ENCODE measurements around the gene PPP6R2. TPM values are rescaled to one million over a fixed set of nuclear protein-coding genes. Genes with fewer than 3 reads are reported as not detected.

PPP6R2 gene
- polyA plus RNA-seq, 1 donor: 46.9 TPM

- WGBS (ENCODE audit: insufficient coverage, low lambda C conversion rate): no CpG with 5 or more reads among the region's 12 CpGs
- DNase-seq: no peak
- peaks cover 15% of the 10 kb centered on the region for H3K4me1 ChIP-seq (ENCODE audit: control insufficient read depth, insufficient read depth, low read length)
- no peaks in the 10 kb centered on the region for H3K27me3 ChIP-seq (ENCODE audit: control insufficient read depth, insufficient read depth, low read length)
- H3K4me3 ChIP-seq (ENCODE audit: low read length): no peak overlapping the region
- H3K9me3 ChIP-seq (ENCODE audit: control insufficient read depth, low read depth, low read length): peaks cover 3% of the 10 kb centered on the region
- H3K27ac ChIP-seq (ENCODE audit: low read length): no peak overlapping the region
- peaks cover 4% of the 10 kb centered on the region for H3K36me3 ChIP-seq (ENCODE audit: control insufficient read depth, insufficient read depth, low read length)
Measured at GRCh38 chr22:50312371-50312770, 30.8 kb upstream of the PPP6R2 start.

GRCh38 chr22:50313021-50313420 is 30.1 kb upstream of the PPP6R2 start:
- DNase-seq: no peak
- H3K4me3 ChIP-seq (ENCODE audit: low read length): no peak overlapping the region
- no peaks in the 10 kb centered on the region for H3K27me3 ChIP-seq (ENCODE audit: control insufficient read depth, insufficient read depth, low read length)
- H3K27ac ChIP-seq (ENCODE audit: low read length): no peak overlapping the region
- H3K4me1 ChIP-seq (ENCODE audit: control insufficient read depth, insufficient read depth, low read length): peaks cover 12% of the 10 kb centered on the region
- peaks cover 4% of the 10 kb centered on the region for H3K36me3 ChIP-seq (ENCODE audit: control insufficient read depth, insufficient read depth, low read length)
- no CpG with 5 or more reads among the region's 7 CpGs for WGBS (ENCODE audit: insufficient coverage, low lambda C conversion rate)
- peaks cover 3% of the 10 kb centered on the region for H3K9me3 ChIP-seq (ENCODE audit: control insufficient read depth, low read depth, low read length)

- Histone ChIP-seq H3K27me3 (ENCODE audit: control insufficient read depth, insufficient read depth, low read length) (no peaks in the 10 kb centered on the region), H3K9me3 (ENCODE audit: control insufficient read depth, low read depth, low read length) (peaks cover 3% of the 10 kb centered on the region), H3K4me1 (ENCODE audit: control insufficient read depth, insufficient read depth, low read length) (peaks cover 9% of the 10 kb centered on the region), H3K36me3 (ENCODE audit: control insufficient read depth, insufficient read depth, low read length) (peaks cover 4% of the 10 kb centered on the region), H3K27ac (ENCODE audit: low read length) (no peak overlapping the region), H3K4me3 (ENCODE audit: low read length) (no peak overlapping the region)
- WGBS (ENCODE audit: insufficient coverage, low lambda C conversion rate): no CpG with 5 or more reads among the region's 17 CpGs
- DNase-seq: no peak
Measured at GRCh38 chr22:50313600-50313999, 29.5 kb upstream of the PPP6R2 start.

DNA sequence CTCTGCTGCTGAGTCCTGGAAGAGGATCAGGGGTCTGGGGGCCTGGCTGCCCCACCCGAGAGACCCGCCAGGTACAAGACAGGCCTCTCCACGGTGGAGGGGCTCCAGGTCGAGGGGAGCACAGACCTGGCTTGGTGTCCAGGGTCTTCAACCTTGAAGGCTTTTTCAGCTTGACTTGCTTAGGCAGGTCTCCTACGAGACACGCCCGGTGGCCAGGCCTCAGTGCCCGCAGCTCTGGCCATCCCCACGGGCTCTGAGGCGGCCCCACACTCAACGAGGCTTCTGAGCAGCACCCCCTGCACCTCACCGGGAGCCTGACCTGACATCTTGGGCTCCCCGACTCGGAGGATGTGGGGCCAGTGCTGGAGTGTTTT is 29.1 kb upstream of the PPP6R2 start:
- Histone ChIP-seq H3K4me1 (ENCODE audit: control insufficient read depth, insufficient read depth, low read length) (peaks cover 8% of the 10 kb centered on the region), H3K27ac (ENCODE audit: low read length) (no peak overlapping the region), H3K4me3 (ENCODE audit: low read length) (no peak overlapping the region), H3K9me3 (ENCODE audit: control insufficient read depth, low read depth, low read length) (peaks cover 3% of the 10 kb centered on the region), H3K36me3 (ENCODE audit: control insufficient read depth, insufficient read depth, low read length) (peaks cover 4% of the 10 kb centered on the region), H3K27me3 (ENCODE audit: control insufficient read depth, insufficient read depth, low read length) (no peaks in the 10 kb centered on the region)
- no CpG with 5 or more reads among the region's 14 CpGs for WGBS (ENCODE audit: insufficient coverage, low lambda C conversion rate)
- DNase-seq: no peak

- H3K9me3 ChIP-seq (ENCODE audit: control insufficient read depth, low read depth, low read length): peaks cover 3% of the 10 kb centered on the region
- no peaks in the 10 kb centered on the region for H3K27me3 ChIP-seq (ENCODE audit: control insufficient read depth, insufficient read depth, low read length)
- no peak overlapping the region for H3K4me3 ChIP-seq (ENCODE audit: low read length)
- no peak overlapping the region for H3K27ac ChIP-seq (ENCODE audit: low read length)
- peak in 1 of 2 donors; percentile 51 for DNase-seq
- H3K4me1 ChIP-seq (ENCODE audit: control insufficient read depth, insufficient read depth, low read length): peaks cover 4% of the 10 kb centered on the region
- H3K36me3 ChIP-seq (ENCODE audit: control insufficient read depth, insufficient read depth, low read length): peaks cover 4% of the 10 kb centered on the region
- no CpG with 5 or more reads among the region's 33 CpGs for whole genome bisulfite sequencing (ENCODE audit: insufficient coverage, low lambda C conversion rate)
Measured at GRCh38 chr22:50314455-50315288, 28.5 kb upstream of the PPP6R2 start.

DNA sequence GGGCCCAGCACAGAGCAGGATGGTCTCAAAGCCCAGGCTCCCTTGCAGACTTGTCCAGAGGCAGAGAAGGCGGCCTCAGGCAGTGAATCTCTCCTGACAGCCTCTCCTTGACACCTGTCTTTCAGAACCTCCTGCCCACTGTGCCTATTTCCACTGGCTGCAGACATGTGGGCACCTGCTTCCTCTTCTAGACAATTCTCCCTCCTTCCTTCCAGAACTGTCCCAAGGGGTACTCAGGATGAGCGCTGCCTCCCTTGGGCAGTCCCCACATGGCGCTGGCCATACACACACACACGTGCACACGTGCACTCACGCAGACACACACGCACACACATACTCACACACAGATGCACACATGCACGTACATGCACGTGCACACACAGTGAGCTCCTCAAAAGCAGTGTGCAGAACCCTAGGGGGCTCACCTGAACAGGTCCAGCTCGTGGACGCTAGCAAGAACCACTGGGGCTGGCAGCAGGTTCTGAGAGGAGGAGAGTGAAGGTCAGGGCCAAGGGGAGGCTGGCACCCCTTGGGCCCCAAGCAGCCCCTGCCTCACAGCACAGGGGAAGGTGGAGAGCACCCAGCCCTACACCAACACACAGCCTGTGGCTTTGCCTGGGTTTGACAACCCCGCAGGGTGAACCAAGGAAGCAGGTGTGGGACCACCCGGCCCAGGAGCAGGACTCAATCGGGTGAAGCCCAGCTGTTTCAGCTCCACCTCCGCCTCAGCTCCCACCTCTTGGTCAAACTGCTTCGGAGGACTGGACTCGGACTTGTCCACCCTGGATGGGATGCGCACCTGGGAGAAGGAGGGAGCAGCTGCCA is 27.6 kb upstream of the PPP6R2 start:
- Histone ChIP-seq H3K4me3 (ENCODE audit: low read length) (no peak overlapping the region), H3K4me1 (ENCODE audit: control insufficient read depth, insufficient read depth, low read length) (peaks cover 4% of the 10 kb centered on the region), H3K27me3 (ENCODE audit: control insufficient read depth, insufficient read depth, low read length) (no peaks in the 10 kb centered on the region), H3K27ac (ENCODE audit: low read length) (no peak overlapping the region), H3K36me3 (ENCODE audit: control insufficient read depth, insufficient read depth, low read length) (peaks cover 4% of the 10 kb centered on the region), H3K9me3 (ENCODE audit: control insufficient read depth, low read depth, low read length) (peaks cover 3% of the 10 kb centered on the region)
- DNase-seq: no peak
- no CpG with 5 or more reads among the region's 18 CpGs for WGBS (ENCODE audit: insufficient coverage, low lambda C conversion rate)

DNA sequence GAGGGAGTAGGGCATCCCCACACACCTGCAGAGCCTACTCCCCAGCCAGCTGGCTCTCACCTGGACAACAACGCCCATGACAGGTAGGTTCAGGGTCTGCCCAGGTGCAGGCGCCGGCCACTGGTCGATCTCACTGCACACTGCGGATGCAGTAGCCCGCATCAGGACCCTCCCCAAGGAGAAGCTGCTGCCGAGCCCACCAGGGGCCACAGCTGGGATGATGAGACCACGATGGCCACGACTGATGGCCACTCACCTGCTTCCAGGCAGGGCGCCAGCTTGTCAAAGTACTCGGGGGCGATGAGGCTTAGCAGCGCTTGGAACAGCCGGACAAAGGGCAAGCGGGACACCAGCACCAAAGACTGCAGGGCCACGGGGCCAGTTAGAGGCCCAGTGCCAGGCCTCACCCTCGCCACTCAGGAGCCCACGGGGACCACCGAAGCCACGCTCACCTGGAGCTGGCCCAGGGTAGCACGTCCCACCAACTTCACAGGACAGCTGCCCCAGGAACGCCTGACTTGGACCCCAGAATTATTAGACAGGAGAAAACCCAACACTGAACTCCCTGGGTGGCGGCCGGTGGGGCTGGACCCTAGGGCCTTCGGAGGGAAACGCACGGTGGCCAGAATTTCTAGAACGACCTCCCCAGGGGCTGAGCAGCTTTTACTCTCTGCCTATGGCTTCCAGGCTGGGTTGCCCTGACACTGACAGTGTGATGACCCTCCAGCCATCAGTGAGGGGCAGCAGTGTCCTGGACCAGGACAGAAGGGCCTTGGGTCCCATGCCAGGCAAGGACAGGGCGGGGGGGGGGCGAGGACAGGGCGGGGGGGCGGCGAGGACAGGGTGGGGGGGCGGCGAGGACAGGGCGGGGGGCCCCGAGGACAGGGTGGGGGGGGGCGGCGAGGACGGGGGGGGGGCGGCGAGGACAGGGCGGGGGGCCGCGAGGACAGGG is 26.7 kb upstream of the PPP6R2 start:
- WGBS (ENCODE audit: insufficient coverage, low lambda C conversion rate): no CpG with 5 or more reads among the region's 45 CpGs
- Histone ChIP-seq H3K4me3 (ENCODE audit: low read length) (no peak overlapping the region), H3K4me1 (ENCODE audit: control insufficient read depth, insufficient read depth, low read length) (peaks cover 4% of the 10 kb centered on the region), H3K36me3 (ENCODE audit: control insufficient read depth, insufficient read depth, low read length) (peaks cover 4% of the 10 kb centered on the region), H3K27me3 (ENCODE audit: control insufficient read depth, insufficient read depth, low read length) (no peaks in the 10 kb centered on the region), H3K9me3 (ENCODE audit: control insufficient read depth, low read depth, low read length) (peaks cover 3% of the 10 kb centered on the region), H3K27ac (ENCODE audit: low read length) (no peak overlapping the region)
- no peak for DNase-seq

DNA sequence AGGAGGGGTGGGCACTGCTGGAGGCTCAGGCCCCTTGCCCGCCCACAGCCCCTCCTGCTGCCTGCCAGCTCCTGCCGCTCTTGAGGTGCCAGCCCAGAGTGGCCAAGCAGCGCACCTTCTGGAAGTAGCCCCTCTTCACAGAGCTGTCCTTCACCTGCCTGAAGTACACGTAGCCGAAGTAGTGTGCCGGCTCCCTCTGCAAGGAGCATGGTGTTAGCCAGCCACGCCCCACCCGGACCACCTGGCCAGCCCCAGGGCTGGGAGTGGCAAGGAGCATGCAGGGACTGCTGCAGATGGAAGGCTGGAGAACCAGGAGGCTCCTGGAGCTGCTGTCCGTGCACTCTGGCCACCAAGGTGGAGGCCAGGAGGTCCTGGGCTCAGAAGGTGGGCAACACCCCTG is 25.9 kb upstream of the PPP6R2 start:
- WGBS (ENCODE audit: insufficient coverage, low lambda C conversion rate): no CpG with 5 or more reads among the region's 9 CpGs
- no peaks in the 10 kb centered on the region for H3K27me3 ChIP-seq (ENCODE audit: control insufficient read depth, insufficient read depth, low read length)
- H3K4me1 ChIP-seq (ENCODE audit: control insufficient read depth, insufficient read depth, low read length): peaks cover 4% of the 10 kb centered on the region
- no peak overlapping the region for H3K4me3 ChIP-seq (ENCODE audit: low read length)
- peaks cover under 1% of the 10 kb centered on the region for H3K36me3 ChIP-seq (ENCODE audit: control insufficient read depth, insufficient read depth, low read length)
- no peak overlapping the region for H3K27ac ChIP-seq (ENCODE audit: low read length)
- peaks cover under 1% of the 10 kb centered on the region for H3K9me3 ChIP-seq (ENCODE audit: control insufficient read depth, low read depth, low read length)
- DNase-seq: no peak

DNA sequence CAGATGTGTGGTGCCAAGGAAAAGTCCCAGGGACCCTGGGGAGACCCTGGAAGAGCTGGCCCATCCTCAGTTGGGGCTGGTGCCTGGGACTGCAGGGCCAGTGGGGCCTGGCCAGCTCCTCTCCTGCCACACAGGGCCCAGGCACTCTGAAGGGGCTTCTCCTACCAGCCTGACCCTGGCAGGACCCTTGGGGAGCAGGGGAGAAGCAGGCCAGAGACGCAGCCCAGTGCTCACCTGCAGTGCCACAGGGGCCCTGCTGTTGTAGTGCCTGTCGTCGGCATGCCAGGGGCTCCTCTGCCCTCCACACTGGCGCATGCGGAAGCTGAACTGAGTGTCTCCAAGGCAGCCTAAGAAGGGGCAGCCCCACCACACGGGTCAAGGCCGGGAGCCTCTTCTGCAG is 25.5 kb upstream of the PPP6R2 start:
- Histone ChIP-seq H3K4me1 (ENCODE audit: control insufficient read depth, insufficient read depth, low read length) (peaks cover 4% of the 10 kb centered on the region), H3K9me3 (ENCODE audit: control insufficient read depth, low read depth, low read length) (no peaks in the 10 kb centered on the region), H3K4me3 (ENCODE audit: low read length) (no peak overlapping the region), H3K27ac (ENCODE audit: low read length) (no peak overlapping the region), H3K27me3 (ENCODE audit: control insufficient read depth, insufficient read depth, low read length) (no peaks in the 10 kb centered on the region), H3K36me3 (ENCODE audit: control insufficient read depth, insufficient read depth, low read length) (no peaks in the 10 kb centered on the region)
- DNase-seq: no peak
- WGBS (ENCODE audit: insufficient coverage, low lambda C conversion rate): no CpG with 5 or more reads among the region's 7 CpGs

GRCh38 chr22:50318356-50318697 is 24.8 kb upstream of the PPP6R2 start:
- H3K4me1 ChIP-seq (ENCODE audit: control insufficient read depth, insufficient read depth, low read length): peaks cover 4% of the 10 kb centered on the region
- DNase-seq: no peak
- no peak overlapping the region for H3K4me3 ChIP-seq (ENCODE audit: low read length)
- H3K27ac ChIP-seq (ENCODE audit: low read length): no peak overlapping the region
- no peaks in the 10 kb centered on the region for H3K9me3 ChIP-seq (ENCODE audit: control insufficient read depth, low read depth, low read length)
- WGBS (ENCODE audit: insufficient coverage, low lambda C conversion rate): no CpG with 5 or more reads among the region's 7 CpGs
- no peaks in the 10 kb centered on the region for H3K27me3 ChIP-seq (ENCODE audit: control insufficient read depth, insufficient read depth, low read length)
- no peaks in the 10 kb centered on the region for H3K36me3 ChIP-seq (ENCODE audit: control insufficient read depth, insufficient read depth, low read length)
